Left lung (tissue), 10 donors: ENCODE results near the gene BHLHA15. TPM values are rescaled to one million over a fixed set of nuclear protein-coding genes. Genes with fewer than 3 reads are reported as not detected.

Experiments used
- ATAC-seq: fragments of 200-7000 bp; cut with Tn5 transposase; one replicate; pipeline ENCODE4 v1.9.1; 2020; ENCODE audit warnings: moderate library complexity
- DNase-seq, 4 donors: peaks; one replicate each; pipeline ENCODE4 v3.0.0-alpha.2; 2013 to 2020
- H3K27ac ChIP-seq, 2 donors: fragments of 200-600 bp; sonication (generic) in 1 of 2; one replicate each; pipeline versions ENCODE4 v1.5.0 to v1.8.0; 2020 to 2021
- H3K27me3 ChIP-seq, 2 donors: fragments of 200-600 bp; sonication (generic) in 1 of 2; one replicate each; pipeline versions ENCODE4 v1.5.0 to v1.8.0; 2020 to 2021
- H3K36me3 ChIP-seq, 2 donors: fragments of 200-600 bp; sonication (generic) in 1 of 2; one replicate each; pipeline versions ENCODE4 v1.5.0 to v1.8.0; 2020 to 2021
- H3K4me1 ChIP-seq, 2 donors: fragments of 200-600 bp; one replicate each; pipeline ENCODE4 v1.8.0; 2021
- H3K4me3 ChIP-seq, 2 donors: fragments of 200-600 bp; sonication (generic) in 1 of 2; one replicate each; pipeline versions ENCODE4 v1.5.0 to v1.8.0; 2020 to 2021; ENCODE audit warnings: mild to moderate bottlenecking in 1 of 2
- H3K9me3 ChIP-seq, 2 donors: fragments of 200-600 bp; sonication (generic) in 1 of 2; one replicate each; pipeline versions ENCODE4 v1.5.0 to v1.8.0; 2020 to 2021
- CTCF ChIP-seq, 2 donors: fragments of 200-600 bp; sonication (generic) in 1 of 2; IDR thresholded peaks; one replicate each; pipeline versions ENCODE4 v1.5.0 to v1.8.0; 2021; ENCODE audit warnings: antibody characterized with exemption in 2 of 2
- intact Hi-C, 2 donors: fragments of 100-400 bp; cut with DNase I; formaldehyde crosslinking; loops; one replicate each; pipeline versions ENCODE4 v1.11.2 to v1.14.2; 2022
- polyA plus RNA-seq, 6 donors: library from polyadenylated mRNA; unstranded; fragments of 120-200 nt; gene quantifications; one replicate each; pipeline ENCODE4 v1.2.1, GENCODE V29; 2013; ENCODE audit not compliant: insufficient read length in 6 of 6
- total RNA-seq, 2 donors: library from RNA; stranded (reverse); fragmentation: NEBNext Ultra II Directional; extraction: Animal tissue kit (Norgen Biotek cat#: 25700); gene quantifications; one replicate each; pipeline ENCODE4 v1.2.1, GENCODE V29; 2021
- donor health status: DM: no; HTN: yes; CAD: no.
- donor health status: DM: no; HTN: no; CAD: no.

BHLHA15 gene
- total and polyA plus RNA-seq, 8 donors: 0.44 to 2.4 (median 0.86) TPM; not detected in 1

GRCh38 chr7:98224701-98225181, 13.5 kb downstream of the BHLHA15 start:
- intact Hi-C loops: no loop called here
- no peak for TF ChIP-seq CTCF (IDR thresholded peaks at IDR 0.05)
- no peak overlapping the region for H3K4me3 ChIP-seq
- DNase-seq: peak in 1 of 4 donors; percentile 51
- no peaks in the 10 kb centered on the region for H3K9me3 ChIP-seq
- no peaks in the 10 kb centered on the region for H3K4me1 ChIP-seq
- ATAC-seq: no peak
- H3K36me3 ChIP-seq: peaks cover 0 to 99% of the 10 kb centered on the region in 2 donors
- no peaks in the 10 kb centered on the region for H3K27me3 ChIP-seq
- H3K27ac ChIP-seq: no peak overlapping the region

DNA sequence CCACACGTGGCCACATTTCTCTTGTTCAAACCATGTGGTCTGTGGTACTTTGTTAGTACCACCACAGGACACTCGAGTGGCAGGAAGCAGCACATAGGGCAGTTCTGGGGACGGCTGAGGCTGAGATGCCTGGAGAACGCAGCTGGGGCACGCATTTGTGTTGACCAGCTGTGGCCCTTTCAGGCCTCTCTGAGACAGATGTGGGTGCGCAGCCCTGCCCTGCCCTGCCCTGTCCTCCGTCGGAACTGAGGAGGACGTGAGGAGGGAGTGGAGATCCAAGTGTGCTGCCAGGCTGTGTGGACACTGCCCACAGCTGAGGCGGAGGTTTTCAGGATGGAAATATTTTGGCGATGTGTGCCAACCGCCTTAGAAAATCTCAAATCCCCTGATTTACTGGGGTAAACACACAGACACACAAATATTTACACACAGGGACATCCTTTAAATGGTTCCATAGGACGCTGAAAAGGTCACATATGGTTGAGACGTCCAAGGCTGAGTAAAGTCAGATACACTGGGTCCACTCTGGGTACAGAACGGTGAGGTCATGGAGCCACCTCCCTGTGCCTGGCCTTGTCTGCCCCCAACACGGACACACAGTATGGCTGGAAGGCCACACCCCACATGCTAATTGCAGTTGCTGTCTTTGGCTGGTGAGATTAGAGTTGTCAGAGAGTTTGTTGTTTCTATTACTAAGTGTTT, 14.8 kb downstream of the BHLHA15 start:
- no peaks in the 10 kb centered on the region for H3K4me1 ChIP-seq
- no peak for TF ChIP-seq CTCF (IDR thresholded peaks at IDR 0.05)
- H3K27me3 ChIP-seq: no peaks in the 10 kb centered on the region
- H3K9me3 ChIP-seq: no peaks in the 10 kb centered on the region
- peaks cover 0 to 99% of the 10 kb centered on the region in 2 donors for H3K36me3 ChIP-seq
- DNase-seq (peak in 1 of 4 donors; percentile 46), ATAC-seq (no peak)
- intact Hi-C loops: no loop called here
- H3K4me3 ChIP-seq: no peak overlapping the region
- H3K27ac ChIP-seq: no peak overlapping the region

DNA sequence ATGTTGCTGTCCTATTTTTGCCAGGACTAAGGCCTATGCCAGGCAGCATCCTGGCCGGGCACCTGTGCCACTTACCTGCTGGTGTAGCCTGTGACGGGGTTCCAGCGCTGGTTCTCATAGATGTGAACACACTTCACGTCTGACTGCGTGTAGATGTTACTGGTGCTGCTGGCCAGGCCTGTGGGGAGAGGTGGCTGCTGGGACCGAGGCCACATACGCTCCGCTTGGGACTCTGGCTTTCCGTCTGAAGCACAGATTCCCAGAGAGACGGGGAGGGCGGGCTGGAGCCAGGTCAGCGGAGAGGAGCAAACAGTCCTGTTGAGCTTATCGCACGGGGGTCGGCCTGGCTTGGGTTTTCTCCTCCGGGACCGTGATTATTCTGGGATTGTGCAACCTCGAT, 16.7 kb downstream of the BHLHA15 start:
- Histone ChIP-seq H3K27me3 (no peaks in the 10 kb centered on the region), H3K4me3 (no peak overlapping the region), H3K9me3 (no peaks in the 10 kb centered on the region), H3K36me3 (peaks cover 0 to 98% of the 10 kb centered on the region in 2 donors), H3K27ac (no peak overlapping the region), H3K4me1 (no peaks in the 10 kb centered on the region)
- intact Hi-C loops: no loop called here
- DNase-seq (peak in 1 of 4 donors; percentile 61), ATAC-seq (no peak)
- no peak for TF ChIP-seq CTCF (IDR thresholded peaks at IDR 0.05)

DNA sequence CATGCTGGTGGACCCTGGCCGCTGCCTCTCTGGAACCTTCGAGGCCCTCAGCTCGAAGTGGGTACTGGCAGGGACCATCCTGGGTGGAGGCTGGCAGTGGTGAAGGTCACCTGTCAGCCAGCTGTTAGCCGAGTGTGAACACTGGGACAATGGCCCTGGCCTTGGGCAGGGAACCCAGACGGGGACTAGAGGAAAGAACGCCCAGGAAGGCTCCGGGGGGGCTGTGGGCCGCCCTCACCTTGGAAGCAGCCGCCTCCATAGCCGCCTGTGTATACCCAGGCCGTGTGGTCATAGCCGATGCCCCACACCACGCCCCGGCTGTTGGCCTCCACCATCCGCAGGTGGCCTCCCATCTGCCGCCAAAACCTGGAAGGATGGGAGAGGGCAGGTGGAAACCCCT, 17.6 kb downstream of the BHLHA15 start:
- no peak for ATAC-seq
- H3K4me3 ChIP-seq: no peak overlapping the region
- DNase-seq: peak in 1 of 4 donors; percentile 74
- no peaks in the 10 kb centered on the region for H3K4me1 ChIP-seq
- no peaks in the 10 kb centered on the region for H3K9me3 ChIP-seq
- TF ChIP-seq CTCF (IDR thresholded peaks at IDR 0.05): no peak
- intact Hi-C loops: no loop called here
- H3K27ac ChIP-seq: no peak overlapping the region
- peaks cover 0 to 99% of the 10 kb centered on the region in 2 donors for H3K36me3 ChIP-seq
- H3K27me3 ChIP-seq: no peaks in the 10 kb centered on the region

GRCh38 chr7:98229441-98229840, 18.2 kb downstream of the BHLHA15 start:
- intact Hi-C loops: no loop called here
- peaks cover 0 to 99% of the 10 kb centered on the region in 2 donors for H3K36me3 ChIP-seq
- DNase-seq (peak in 1 of 4 donors; percentile 61), ATAC-seq (no peak)
- no peaks in the 10 kb centered on the region for H3K9me3 ChIP-seq
- no peaks in the 10 kb centered on the region for H3K27me3 ChIP-seq
- H3K27ac ChIP-seq: no peak overlapping the region
- H3K4me3 ChIP-seq: no peak overlapping the region
- no peak for TF ChIP-seq CTCF (IDR thresholded peaks at IDR 0.05)
- H3K4me1 ChIP-seq: no peaks in the 10 kb centered on the region
